ENCODE results near the gene MST1R. TPM values are rescaled to one million over a fixed set of nuclear protein-coding genes. Genes with fewer than 3 reads are reported as not detected.

MST1R gene
- total and polyA plus RNA-seq, 4 experiments from 2014 or later: 0.38 to 1.3 (median 1.3) TPM; not detected in 1

- POLR2A ChIA-PET (ENCODE audit: partially characterized antibody): interaction anchor here (1.4 kb wide), 1 partner anchor 39 kb away, joined by 4 read pairs; no protein-coding TSS in a partner anchor
- Histone ChIP-seq H3K36me3 (ENCODE audit: insufficient read depth, low read length) (no peaks in the 10 kb centered on the region), H3K4me3 (ENCODE audit: low read length in 2 of 2) (no peak overlapping the region), H3K4me1 (ENCODE audit: insufficient read depth, low read length) (no peaks in the 10 kb centered on the region), H3K27ac (ENCODE audit: low read depth, low read length) (no peak overlapping the region), H3K27me3 (ENCODE audit: insufficient read depth, low read length) (no peaks in the 10 kb centered on the region), H3K9me3 (ENCODE audit: control insufficient read depth in 1 of 2, low read length in 2 of 2) (no peaks in the 10 kb centered on the region)
- no peak for DNase-seq
- Mint-ChIP-seq H3K9me3 (no peaks in the 10 kb centered on the region), H3K27ac (no peak overlapping the region), H3K4me3 (no peak overlapping the region), H3K36me3 (no peaks in the 10 kb centered on the region), H3K4me1 (no peaks in the 10 kb centered on the region), H3K27me3 (no peaks in the 10 kb centered on the region)
- intact Hi-C loops (cut with micrococcal nuclease): no loop called here
- CTCF ChIA-PET (ENCODE audit: partially characterized antibody): interaction anchor here (1.1 kb wide), 1 partner anchor 93 kb away, joined by 3 read pairs; the partner anchor contains the start of gene INKA1
Observed at GRCh38 chr3:49895791-49896190, 7.9 kb downstream of the MST1R start.

GRCh38 chr3:49889296-49889695 lies 14.4 kb downstream of the MST1R start:
- Histone ChIP-seq H3K36me3 (ENCODE audit: insufficient read depth, low read length) (no peaks in the 10 kb centered on the region), H3K4me1 (ENCODE audit: insufficient read depth, low read length) (no peaks in the 10 kb centered on the region), H3K9me3 (ENCODE audit: control insufficient read depth in 1 of 2, low read length in 2 of 2) (no peaks in the 10 kb centered on the region), H3K4me3 (ENCODE audit: low read length in 2 of 2) (no peak overlapping the region), H3K27ac (ENCODE audit: low read depth, low read length) (no peak overlapping the region), H3K27me3 (ENCODE audit: insufficient read depth, low read length) (no peaks in the 10 kb centered on the region)
- no peaks in the 10 kb centered on the region for H3K4me1 Mint-ChIP-seq
- no peaks in the 10 kb centered on the region for H3K9me3 Mint-ChIP-seq
- H3K36me3 Mint-ChIP-seq: no peaks in the 10 kb centered on the region
- H3K27ac Mint-ChIP-seq: no peak overlapping the region
- intact Hi-C loops (cut with micrococcal nuclease): no loop called here
- no peaks in the 10 kb centered on the region for H3K27me3 Mint-ChIP-seq
- DNase-seq: no peak
- H3K4me3 Mint-ChIP-seq: no peak overlapping the region
- ChIA-PET CTCF (ENCODE audit: partially characterized antibody) (no interaction called here), POLR2A (ENCODE audit: partially characterized antibody) (no interaction called here)

- no peaks in the 10 kb centered on the region for H3K36me3 ChIP-seq (ENCODE audit: insufficient read depth, low read length)
- no peak for DNase-seq
- no peak overlapping the region for H3K4me3 Mint-ChIP-seq
- H3K4me1 Mint-ChIP-seq: no peaks in the 10 kb centered on the region
- H3K4me1 ChIP-seq (ENCODE audit: insufficient read depth, low read length): no peaks in the 10 kb centered on the region
- no peaks in the 10 kb centered on the region for H3K9me3 ChIP-seq (ENCODE audit: control insufficient read depth in 1 of 2, low read length in 2 of 2)
- H3K27ac ChIP-seq (ENCODE audit: low read depth, low read length): no peak overlapping the region
- ChIA-PET POLR2A (ENCODE audit: partially characterized antibody) (no interaction called here), CTCF (ENCODE audit: partially characterized antibody) (no interaction called here)
- H3K27me3 Mint-ChIP-seq: no peaks in the 10 kb centered on the region
- intact Hi-C loops (cut with micrococcal nuclease): no loop called here
- H3K27ac Mint-ChIP-seq: peak overlapping the region in 1 of 7 donors; percentile 19
- no peak overlapping the region for H3K4me3 ChIP-seq (ENCODE audit: low read length in 2 of 2)
- H3K36me3 Mint-ChIP-seq: no peaks in the 10 kb centered on the region
- H3K27me3 ChIP-seq (ENCODE audit: insufficient read depth, low read length): no peaks in the 10 kb centered on the region
- no peaks in the 10 kb centered on the region for H3K9me3 Mint-ChIP-seq
Observed at GRCh38 chr3:49886922-49887265, 16.8 kb downstream of the MST1R start.

DNA sequence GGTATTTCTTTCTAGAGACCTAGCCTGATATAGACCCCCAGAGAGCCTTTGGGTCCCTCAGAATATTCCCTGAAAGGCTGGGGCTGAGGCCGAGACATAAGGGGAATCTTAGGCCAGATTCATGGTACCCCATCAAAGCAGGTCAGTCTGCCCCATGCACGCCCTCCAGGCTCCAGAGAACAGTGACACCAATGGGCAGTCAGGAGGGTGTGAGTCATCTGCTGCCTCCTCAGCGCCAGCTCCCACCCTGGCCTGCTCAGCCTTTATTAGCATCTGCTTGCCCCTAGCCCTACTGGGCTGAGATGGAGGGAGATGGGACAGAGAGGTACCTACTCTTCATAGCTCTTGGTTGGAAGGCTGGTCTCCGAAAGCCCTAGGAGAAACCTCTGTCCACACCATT lies 19.7 kb downstream of the MST1R start:
- Histone ChIP-seq H3K4me1 (ENCODE audit: insufficient read depth, low read length) (no peaks in the 10 kb centered on the region), H3K36me3 (ENCODE audit: insufficient read depth, low read length) (no peaks in the 10 kb centered on the region), H3K27ac (ENCODE audit: low read depth, low read length) (no peak overlapping the region), H3K4me3 (ENCODE audit: low read length in 2 of 2) (no peak overlapping the region), H3K27me3 (ENCODE audit: insufficient read depth, low read length) (no peaks in the 10 kb centered on the region), H3K9me3 (ENCODE audit: control insufficient read depth in 1 of 2, low read length in 2 of 2) (no peaks in the 10 kb centered on the region)
- Mint-ChIP-seq H3K27ac (peak overlapping the region in 1 of 7 donors; percentile 6), H3K27me3 (no peaks in the 10 kb centered on the region), H3K4me3 (no peak overlapping the region), H3K4me1 (no peaks in the 10 kb centered on the region), H3K9me3 (no peaks in the 10 kb centered on the region), H3K36me3 (no peaks in the 10 kb centered on the region)
- intact Hi-C loops (cut with micrococcal nuclease): no loop called here
- peak in 1 of 5 donors; percentile 24 for DNase-seq
- POLR2A ChIA-PET (ENCODE audit: partially characterized antibody): interaction anchor here (1.1 kb wide), 1 partner anchor 46 kb away, joined by 3 read pairs; the partner anchor contains the start of gene MON1A
- CTCF ChIA-PET (ENCODE audit: partially characterized antibody): interaction anchor here (1.4 kb wide), 1 partner anchor 45 kb away, joined by 6 read pairs; no protein-coding TSS in a partner anchor

DNA sequence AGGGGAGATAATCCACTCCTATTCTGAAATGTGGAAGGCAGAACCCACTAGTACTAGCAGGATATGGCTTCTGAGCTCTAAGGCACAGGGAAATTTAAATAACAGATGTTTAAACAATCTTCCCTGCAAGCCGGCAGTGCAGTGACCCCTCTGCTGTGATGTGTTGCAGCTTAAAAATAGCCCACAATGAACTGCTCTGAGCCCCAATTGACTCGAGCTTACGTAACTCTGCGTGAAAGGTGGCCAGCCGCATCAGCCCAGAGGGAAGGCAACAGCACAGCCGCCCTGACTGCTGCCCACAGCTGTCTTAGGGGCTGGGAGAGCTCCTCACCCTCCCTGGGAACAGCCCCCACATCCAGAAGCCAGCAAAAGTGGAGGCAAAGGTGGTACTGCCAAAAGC lies 21.5 kb downstream of the MST1R start:
- H3K4me3 Mint-ChIP-seq: no peak overlapping the region
- POLR2A ChIA-PET (ENCODE audit: partially characterized antibody): interaction anchor here (0.6 kb wide), 1 partner anchor 137 kb away, joined by 3 read pairs; no protein-coding TSS in a partner anchor
- no peaks in the 10 kb centered on the region for H3K27me3 Mint-ChIP-seq
- Histone ChIP-seq H3K4me3 (ENCODE audit: low read length in 2 of 2) (no peak overlapping the region), H3K36me3 (ENCODE audit: insufficient read depth, low read length) (no peaks in the 10 kb centered on the region), H3K9me3 (ENCODE audit: control insufficient read depth in 1 of 2, low read length in 2 of 2) (no peaks in the 10 kb centered on the region), H3K4me1 (ENCODE audit: insufficient read depth, low read length) (no peaks in the 10 kb centered on the region), H3K27me3 (ENCODE audit: insufficient read depth, low read length) (no peaks in the 10 kb centered on the region), H3K27ac (ENCODE audit: low read depth, low read length) (no peak overlapping the region)
- H3K4me1 Mint-ChIP-seq: no peaks in the 10 kb centered on the region
- CTCF ChIA-PET (ENCODE audit: partially characterized antibody): no interaction called here
- H3K9me3 Mint-ChIP-seq: no peaks in the 10 kb centered on the region
- H3K27ac Mint-ChIP-seq: no peak overlapping the region
- H3K36me3 Mint-ChIP-seq: no peaks in the 10 kb centered on the region
- intact Hi-C loops (cut with micrococcal nuclease): no loop called here
- no peak for DNase-seq

DNA sequence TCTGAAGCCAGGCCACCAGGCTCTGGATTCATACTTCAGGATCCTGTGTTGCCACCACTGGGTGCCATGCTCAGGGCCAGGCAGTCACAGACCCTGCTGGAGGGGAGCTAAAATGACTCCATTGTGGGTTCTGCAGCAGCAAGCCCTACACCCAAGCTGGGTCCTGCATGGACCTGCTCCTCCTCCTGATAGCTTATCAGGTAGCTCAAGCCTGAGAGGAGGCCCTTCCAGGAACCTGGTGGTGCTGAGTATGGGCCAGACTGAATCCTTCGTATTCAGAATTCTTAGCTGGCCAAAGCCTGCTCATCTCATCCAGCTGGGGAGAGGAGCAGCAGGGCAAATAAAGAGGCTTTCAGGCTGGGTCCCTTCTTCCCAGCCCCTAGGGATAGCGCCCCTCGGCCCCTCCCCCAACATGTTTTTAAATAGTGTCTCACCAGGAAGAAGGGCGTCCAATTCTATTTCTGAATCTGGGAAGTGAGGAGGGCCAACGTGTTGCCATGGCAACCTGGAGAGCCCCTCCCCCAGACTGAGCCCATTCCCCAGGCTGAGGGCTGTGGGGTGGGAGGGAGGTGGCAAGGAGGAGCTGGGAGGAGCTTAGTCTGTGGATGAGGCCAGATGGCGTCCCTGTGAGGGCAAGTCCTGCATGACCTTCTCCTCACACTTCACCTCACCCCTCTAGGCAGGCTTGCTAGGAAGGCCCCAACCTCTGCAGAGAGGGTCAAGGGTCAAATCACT lies 22.9 kb downstream of the MST1R start:
- Mint-ChIP-seq H3K36me3 (no peaks in the 10 kb centered on the region), H3K4me3 (no peak overlapping the region), H3K27ac (no peak overlapping the region), H3K27me3 (no peaks in the 10 kb centered on the region), H3K9me3 (peaks cover 0 to 1% (median 0%) of the 10 kb centered on the region in 8 donors), H3K4me1 (no peaks in the 10 kb centered on the region)
- Histone ChIP-seq H3K4me1 (ENCODE audit: insufficient read depth, low read length) (no peaks in the 10 kb centered on the region), H3K36me3 (ENCODE audit: insufficient read depth, low read length) (no peaks in the 10 kb centered on the region), H3K4me3 (ENCODE audit: low read length in 2 of 2) (no peak overlapping the region), H3K27ac (ENCODE audit: low read depth, low read length) (no peak overlapping the region), H3K27me3 (ENCODE audit: insufficient read depth, low read length) (no peaks in the 10 kb centered on the region), H3K9me3 (ENCODE audit: control insufficient read depth in 1 of 2, low read length in 2 of 2) (no peaks in the 10 kb centered on the region)
- CTCF ChIA-PET (ENCODE audit: partially characterized antibody): no interaction called here
- DNase-seq: no peak
- POLR2A ChIA-PET (ENCODE audit: partially characterized antibody): no interaction called here
- intact Hi-C loops (cut with micrococcal nuclease): no loop called here

DNA sequence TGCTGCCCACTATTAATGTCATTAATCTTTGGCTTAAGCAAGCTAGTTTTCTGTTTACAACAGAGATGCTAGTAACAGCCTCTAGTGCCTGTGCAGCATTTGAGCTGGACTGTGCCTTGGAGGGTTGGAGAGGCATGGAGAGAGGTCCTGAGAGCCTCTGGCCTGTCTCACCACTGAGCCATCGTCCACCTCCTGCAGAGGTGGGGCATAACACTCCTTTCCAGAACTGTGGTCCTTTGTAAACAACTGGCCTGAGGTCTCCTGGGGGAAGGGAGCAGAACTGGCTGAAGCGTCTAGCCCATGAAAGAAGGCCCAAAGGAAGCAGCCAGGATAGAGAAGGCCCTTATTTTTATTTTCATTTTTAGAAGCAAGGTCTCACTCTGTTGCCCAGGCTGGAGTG lies 24.0 kb downstream of the MST1R start:
- Histone ChIP-seq H3K4me1 (ENCODE audit: insufficient read depth, low read length) (no peaks in the 10 kb centered on the region), H3K27ac (ENCODE audit: low read depth, low read length) (no peak overlapping the region), H3K36me3 (ENCODE audit: insufficient read depth, low read length) (no peaks in the 10 kb centered on the region), H3K9me3 (ENCODE audit: control insufficient read depth in 1 of 2, low read length in 2 of 2) (no peaks in the 10 kb centered on the region), H3K4me3 (ENCODE audit: low read length in 2 of 2) (no peak overlapping the region), H3K27me3 (ENCODE audit: insufficient read depth, low read length) (no peaks in the 10 kb centered on the region)
- intact Hi-C loops (cut with micrococcal nuclease): no loop called here
- no peak for DNase-seq
- Mint-ChIP-seq H3K27me3 (no peaks in the 10 kb centered on the region), H3K27ac (peak overlapping the region in 1 of 7 donors; percentile 53), H3K4me3 (no peak overlapping the region), H3K4me1 (no peaks in the 10 kb centered on the region), H3K9me3 (peaks cover 0 to 1% (median 0%) of the 10 kb centered on the region in 8 donors), H3K36me3 (no peaks in the 10 kb centered on the region)
- ChIA-PET POLR2A (ENCODE audit: partially characterized antibody) (no interaction called here), CTCF (ENCODE audit: partially characterized antibody) (no interaction called here)

Data from CD4-positive, alpha-beta memory T cell (primary cell).